NCI-H128 (cell line): ENCODE measurements around the gene RBPMS2.
"Not testable (repeated sequence)": the region's sequence is repeated elsewhere in the genome, so short reads cannot be mapped to it uniquely, and the experiment has no call there.

Source experiments
- DNase-seq: peaks from one replicate; lab custom pipeline; 2025; ENCODE audit not compliant: unreplicated experiment; lab: John Stamatoyannopoulos, UW

RBPMS2 gene

GRCh38 chr15:64754663-64755426, 20.5 kb downstream of the RBPMS2 start:
- DNase-seq = no peak

- no peak for DNase-seq
Measured at GRCh38 chr15:64753480-64754185, 21.8 kb downstream of the RBPMS2 start.

GRCh38 chr15:64751464-64751863, 23.9 kb downstream of the RBPMS2 start:
- DNase-seq = no peak

GRCh38 chr15:64749999-64750657, 25.3 kb downstream of the RBPMS2 start:
- no peak for DNase-seq

- no peak for DNase-seq
Measured at GRCh38 chr15:64749167-64749566, 26.2 kb downstream of the RBPMS2 start.

- DNase-seq = no peak
Measured at GRCh38 chr15:64748251-64748650, 27.1 kb downstream of the RBPMS2 start.

GRCh38 chr15:64747578-64747977, 27.8 kb downstream of the RBPMS2 start:
- no peak for DNase-seq

GRCh38 chr15:64746921-64747320, 28.5 kb downstream of the RBPMS2 start:
- DNase-seq = no peak

GRCh38 chr15:64746356-64746755, 29.0 kb downstream of the RBPMS2 start:
- DNase-seq = no peak

GRCh38 chr15:64743691-64744090, 31.7 kb downstream of the RBPMS2 start:
- DNase-seq = no peak

- DNase-seq = no peak
Measured at GRCh38 chr15:64742921-64743320, 32.5 kb downstream of the RBPMS2 start.

GRCh38 chr15:64742385-64742784, 33.0 kb downstream of the RBPMS2 start:
- no peak for DNase-seq

- DNase-seq = not testable (repeated sequence)
Measured at GRCh38 chr15:64741708-64742107, 33.7 kb downstream of the RBPMS2 start.

- no peak for DNase-seq
Measured at GRCh38 chr15:64740311-64741170, 34.8 kb downstream of the RBPMS2 start.

- DNase-seq = no peak
Measured at GRCh38 chr15:64739577-64740143, 35.7 kb downstream of the RBPMS2 start.

- no peak for DNase-seq
Measured at GRCh38 chr15:64739156-64739555, 36.2 kb downstream of the RBPMS2 start.

- no peak for DNase-seq
Measured at GRCh38 chr15:64738226-64739095, 36.9 kb downstream of the RBPMS2 start.

- DNase-seq = no peak
Measured at GRCh38 chr15:64732156-64732860, 43.1 kb downstream of the RBPMS2 start.

GRCh38 chr15:64731805-64732151, 43.6 kb downstream of the RBPMS2 start:
- no peak for DNase-seq
